ENCODE measurements around the gene PACSIN2.

Gene PACSIN2

GRCh38 chr22:43008509-43008908 lies 6.4 kb downstream of the PACSIN2 start:
- no peak for DNase-seq
- H3K27me3 ChIP-seq (replicated peaks; ENCODE audit: insufficient read depth, low read length) = no peaks in the 10 kb centered on the region
- peaks cover 60% of the 10 kb centered on the region for H3K79me2 ChIP-seq (ENCODE audit: low read length)
- TF ChIP-seq EZH2 (optimal IDR thresholded peaks at IDR 0.05; ENCODE audit: low read depth, low read length) = no peak
- TF ChIP-seq, protein P1, sequence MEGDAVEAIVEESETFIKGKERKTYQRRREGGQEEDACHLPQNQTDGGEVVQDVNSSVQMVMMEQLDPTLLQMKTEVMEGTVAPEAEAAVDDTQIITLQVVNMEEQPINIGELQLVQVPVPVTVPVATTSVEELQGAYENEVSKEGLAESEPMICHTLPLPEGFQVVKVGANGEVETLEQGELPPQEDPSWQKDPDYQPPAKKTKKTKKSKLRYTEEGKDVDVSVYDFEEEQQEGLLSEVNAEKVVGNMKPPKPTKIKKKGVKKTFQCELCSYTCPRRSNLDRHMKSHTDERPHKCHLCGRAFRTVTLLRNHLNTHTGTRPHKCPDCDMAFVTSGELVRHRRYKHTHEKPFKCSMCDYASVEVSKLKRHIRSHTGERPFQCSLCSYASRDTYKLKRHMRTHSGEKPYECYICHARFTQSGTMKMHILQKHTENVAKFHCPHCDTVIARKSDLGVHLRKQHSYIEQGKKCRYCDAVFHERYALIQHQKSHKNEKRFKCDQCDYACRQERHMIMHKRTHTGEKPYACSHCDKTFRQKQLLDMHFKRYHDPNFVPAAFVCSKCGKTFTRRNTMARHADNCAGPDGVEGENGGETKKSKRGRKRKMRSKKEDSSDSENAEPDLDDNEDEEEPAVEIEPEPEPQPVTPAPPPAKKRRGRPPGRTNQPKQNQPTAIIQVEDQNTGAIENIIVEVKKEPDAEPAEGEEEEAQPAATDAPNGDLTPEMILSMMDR (IDR thresholded peaks at IDR 0.05; ENCODE audit: low read length) = no peak
- TF ChIP-seq EZH2phosphoT487 (IDR thresholded peaks at IDR 0.05; ENCODE audit: low read length) = no peak
- no peaks in the 10 kb centered on the region for H3K9me3 ChIP-seq (replicated peaks; ENCODE audit: insufficient read depth, low read length)
- H3K4me2 ChIP-seq (ENCODE audit: low read depth, low read length) = no peak overlapping the region
- H3K4me3 ChIP-seq (ENCODE audit: low read length) = no peak overlapping the region
- H3K27ac ChIP-seq (ENCODE audit: low read length) = no peak overlapping the region
- no peaks in the 10 kb centered on the region for H3K9me2 ChIP-seq (replicated peaks; ENCODE audit: insufficient read depth, low read length)
- H4K20me1 ChIP-seq (ENCODE audit: insufficient read depth, low read length) = no peaks in the 10 kb centered on the region
- H3K36me3 ChIP-seq (replicated peaks; ENCODE audit: insufficient read depth, low read length) = no peaks in the 10 kb centered on the region
- no peaks in the 10 kb centered on the region for H3F3A ChIP-seq (ENCODE audit: insufficient read depth, low read length)
- no peak overlapping the region for H3K9ac ChIP-seq (ENCODE audit: low read length)
- H2AFZ ChIP-seq (ENCODE audit: low read length) = no peak overlapping the region
- no peaks in the 10 kb centered on the region for H3K4me1 ChIP-seq (ENCODE audit: low read length)

- no peaks in the 10 kb centered on the region for H3K9me3 ChIP-seq (replicated peaks; ENCODE audit: insufficient read depth, low read length)
- H3K4me1 ChIP-seq (ENCODE audit: low read length) = no peaks in the 10 kb centered on the region
- H2AFZ ChIP-seq (ENCODE audit: low read length) = no peak overlapping the region
- H3K4me2 ChIP-seq (ENCODE audit: low read depth, low read length) = no peak overlapping the region
- no peak overlapping the region for H3K4me3 ChIP-seq (ENCODE audit: low read length)
- no peak for DNase-seq
- H3K9me2 ChIP-seq (replicated peaks; ENCODE audit: insufficient read depth, low read length) = no peaks in the 10 kb centered on the region
- no peak overlapping the region for H3K27ac ChIP-seq (ENCODE audit: low read length)
- no peaks in the 10 kb centered on the region for H3K36me3 ChIP-seq (replicated peaks; ENCODE audit: insufficient read depth, low read length)
- no peaks in the 10 kb centered on the region for H4K20me1 ChIP-seq (ENCODE audit: insufficient read depth, low read length)
- H3K79me2 ChIP-seq (ENCODE audit: low read length) = peaks cover 57% of the 10 kb centered on the region
- H3K27me3 ChIP-seq (replicated peaks; ENCODE audit: insufficient read depth, low read length) = no peaks in the 10 kb centered on the region
- no peaks in the 10 kb centered on the region for H3F3A ChIP-seq (ENCODE audit: insufficient read depth, low read length)
- TF ChIP-seq, protein P1 (IDR thresholded peaks at IDR 0.05; ENCODE audit: low read length) = no peak
- TF ChIP-seq EZH2phosphoT487 (IDR thresholded peaks at IDR 0.05; ENCODE audit: low read length) (no peak), EZH2 (optimal IDR thresholded peaks at IDR 0.05; ENCODE audit: low read depth, low read length) (no peak)
- H3K9ac ChIP-seq (ENCODE audit: low read length) = no peak overlapping the region
These were observed 7.3 kb downstream of the PACSIN2 start for GRCh38 chr22:43007519-43008102.

DNA sequence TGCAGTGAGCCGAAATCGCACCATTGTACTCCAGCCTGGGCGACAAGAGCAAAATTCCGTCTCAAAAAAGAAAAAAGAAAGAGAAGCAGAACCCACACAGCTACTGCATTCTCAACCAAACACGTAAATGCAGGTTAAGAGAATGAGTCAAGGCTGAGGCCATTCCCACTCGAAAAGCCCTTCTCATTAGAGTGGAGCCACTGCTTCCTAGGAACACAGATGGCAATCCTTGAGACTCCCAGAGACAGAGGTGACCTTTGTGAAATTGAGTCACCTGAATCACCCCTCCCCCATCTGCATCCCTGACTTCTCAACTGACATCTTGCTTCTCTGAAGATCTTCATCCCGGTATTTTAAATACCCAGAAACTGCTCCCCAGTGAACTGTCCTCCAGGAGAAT lies 8.2 kb downstream of the PACSIN2 start:
- Histone ChIP-seq H4K20me1 (ENCODE audit: insufficient read depth, low read length) (no peaks in the 10 kb centered on the region), H3K27me3 (replicated peaks; ENCODE audit: insufficient read depth, low read length) (no peaks in the 10 kb centered on the region), H3K27ac (ENCODE audit: low read length) (no peak overlapping the region), H3K36me3 (replicated peaks; ENCODE audit: insufficient read depth, low read length) (no peaks in the 10 kb centered on the region), H3K9ac (ENCODE audit: low read length) (no peak overlapping the region), H2AFZ (ENCODE audit: low read length) (no peak overlapping the region), H3K79me2 (ENCODE audit: low read length) (peaks cover 63% of the 10 kb centered on the region), H3K9me2 (replicated peaks; ENCODE audit: insufficient read depth, low read length) (no peaks in the 10 kb centered on the region), H3K4me3 (ENCODE audit: low read length) (no peak overlapping the region), H3K4me1 (ENCODE audit: low read length) (no peaks in the 10 kb centered on the region), H3K9me3 (replicated peaks; ENCODE audit: insufficient read depth, low read length) (no peaks in the 10 kb centered on the region), H3K4me2 (ENCODE audit: low read depth, low read length) (no peak overlapping the region), H3F3A (ENCODE audit: insufficient read depth, low read length) (no peaks in the 10 kb centered on the region)
- TF ChIP-seq EZH2 (optimal IDR thresholded peaks at IDR 0.05; ENCODE audit: low read depth, low read length) = no peak
- no peak for TF ChIP-seq EZH2phosphoT487 (IDR thresholded peaks at IDR 0.05; ENCODE audit: low read length)
- TF ChIP-seq, protein P1 (IDR thresholded peaks at IDR 0.05; ENCODE audit: low read length) = no peak
- no peak for DNase-seq

Measured in MM.1S (cell line).